ENCODE results near the gene TMPRSS11B.

- TF ChIP-seq CTCF (IDR thresholded peaks at IDR 0.05) (no peak), POLR2A (IDR thresholded peaks at IDR 0.05) (no peak)
These were observed 64.5 kb downstream of the TMPRSS11B start for GRCh38 chr4:68180849-68181526.
